GM19467 (cell line): ENCODE data around the gene BCL2L11.

Experiments used
- ATAC-seq: cut with Tn5 transposase; IDR thresholded peaks from one replicate; pipeline ENCODE4 v1.9.1; 2021; ENCODE audit warnings: mild to moderate bottlenecking, moderate library complexity; ENCODE audit not compliant: unreplicated experiment

The BCL2L11 gene

DNA sequence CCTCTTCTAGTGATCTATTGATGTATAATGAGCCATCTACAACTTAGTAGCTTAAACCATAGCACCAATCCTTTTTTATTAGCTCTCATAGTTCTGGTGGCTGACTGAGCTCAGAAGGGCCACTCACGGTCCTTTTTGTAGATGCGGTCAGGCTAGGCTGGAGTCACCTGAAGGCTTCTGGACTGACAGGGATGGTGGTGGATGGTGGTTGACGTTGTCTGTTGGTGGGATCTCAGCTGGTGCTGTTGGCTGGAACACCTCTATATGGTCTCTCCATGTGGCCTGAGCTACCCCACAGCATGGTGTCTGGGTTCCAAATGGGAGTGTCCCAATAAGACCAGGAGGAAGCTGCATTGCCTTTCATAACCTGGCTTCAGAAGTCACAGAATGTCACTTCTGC is 68.0 kb downstream of the BCL2L11 start:
- no peak for ATAC-seq

- no peak for ATAC-seq
These were observed 68.4 kb downstream of the BCL2L11 start for GRCh38 chr2:111189106-111189505.

- ATAC-seq: no peak
These were observed 70.3 kb downstream of the BCL2L11 start for GRCh38 chr2:111190816-111191540.

DNA sequence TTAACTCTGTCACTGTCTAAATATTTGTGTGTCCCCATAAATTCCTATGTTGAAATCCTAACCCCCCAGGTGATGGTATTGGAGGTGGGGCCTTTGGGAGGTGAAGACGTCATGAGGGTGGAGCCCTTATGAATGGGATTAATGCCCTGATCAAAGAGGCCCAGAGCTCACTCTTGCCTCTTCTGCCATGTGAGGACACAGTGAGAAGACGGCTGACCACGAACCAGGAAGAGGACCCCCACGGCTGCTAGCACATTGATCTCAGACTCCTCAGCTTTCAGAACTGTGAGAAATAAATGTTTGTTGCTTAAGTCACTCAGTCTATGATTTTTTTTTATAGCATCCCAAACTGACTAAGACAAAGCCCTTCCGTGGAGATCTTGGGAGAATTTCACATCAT is 71.2 kb downstream of the BCL2L11 start:
- ATAC-seq: no peak

GRCh38 chr2:111192776-111193368 is 72.2 kb downstream of the BCL2L11 start:
- ATAC-seq: no peak

DNA sequence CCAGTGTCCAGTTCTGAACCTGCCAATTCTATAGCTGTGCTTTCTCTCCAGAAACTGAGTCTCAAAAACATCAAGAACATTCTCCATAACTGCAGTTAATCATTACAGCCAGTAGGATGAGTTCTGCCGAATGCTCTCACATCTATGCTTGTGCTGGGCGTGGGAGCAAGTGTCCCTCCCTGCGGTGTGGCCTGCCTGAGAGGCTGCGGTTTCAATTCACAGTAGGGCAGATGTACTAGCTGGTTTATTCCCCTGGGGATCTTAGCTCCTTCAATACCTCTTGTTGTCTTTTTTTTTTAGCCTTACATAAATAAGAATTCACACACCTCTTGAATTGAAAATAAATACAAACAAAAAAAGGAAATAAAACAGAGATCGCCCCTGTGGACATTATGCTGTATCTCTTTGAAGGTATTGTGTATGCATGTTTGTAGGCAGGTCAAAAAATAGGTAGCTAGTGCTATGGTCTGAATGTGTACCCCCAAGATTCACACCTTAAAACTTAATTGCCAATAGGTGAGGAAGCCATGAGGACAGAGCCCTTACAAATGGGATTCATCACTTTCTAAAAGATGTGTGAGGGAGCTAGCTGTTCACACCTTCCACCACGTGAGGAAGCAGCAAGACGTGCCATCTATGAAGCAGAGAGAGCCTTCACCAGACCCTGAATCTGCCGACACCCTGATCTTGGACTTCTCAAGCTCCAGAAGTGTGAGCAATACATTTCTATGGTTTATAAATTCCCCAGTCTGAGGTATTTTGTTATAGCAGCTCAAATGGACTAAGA is 74.3 kb downstream of the BCL2L11 start:
- peak; percentile 83 for ATAC-seq

GRCh38 chr2:111196435-111196834 is 75.7 kb downstream of the BCL2L11 start:
- no peak for ATAC-seq

DNA sequence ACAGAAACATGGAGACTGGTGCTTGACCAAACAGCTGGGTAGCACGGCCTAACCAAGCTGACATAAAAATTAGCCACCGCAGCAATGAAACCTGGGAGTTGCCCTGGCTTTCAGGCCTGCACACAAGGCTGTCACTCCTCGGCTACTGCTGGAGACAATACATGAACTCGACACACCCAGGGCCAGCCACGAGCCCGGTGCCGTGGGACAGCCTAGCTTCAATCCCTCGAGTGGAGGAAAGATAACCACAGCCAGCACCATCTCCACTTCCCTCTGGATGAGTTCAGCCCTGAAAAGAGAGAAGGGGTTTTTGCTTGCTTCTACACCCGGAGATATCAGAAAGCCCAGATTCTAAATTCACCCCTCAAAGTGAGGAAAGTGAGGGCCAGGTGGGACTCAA is 78.0 kb downstream of the BCL2L11 start:
- no peak for ATAC-seq

GRCh38 chr2:111199840-111200239 is 79.1 kb downstream of the BCL2L11 start:
- ATAC-seq: no peak

GRCh38 chr2:111200333-111200881 is 79.7 kb downstream of the BCL2L11 start:
- no peak for ATAC-seq

DNA sequence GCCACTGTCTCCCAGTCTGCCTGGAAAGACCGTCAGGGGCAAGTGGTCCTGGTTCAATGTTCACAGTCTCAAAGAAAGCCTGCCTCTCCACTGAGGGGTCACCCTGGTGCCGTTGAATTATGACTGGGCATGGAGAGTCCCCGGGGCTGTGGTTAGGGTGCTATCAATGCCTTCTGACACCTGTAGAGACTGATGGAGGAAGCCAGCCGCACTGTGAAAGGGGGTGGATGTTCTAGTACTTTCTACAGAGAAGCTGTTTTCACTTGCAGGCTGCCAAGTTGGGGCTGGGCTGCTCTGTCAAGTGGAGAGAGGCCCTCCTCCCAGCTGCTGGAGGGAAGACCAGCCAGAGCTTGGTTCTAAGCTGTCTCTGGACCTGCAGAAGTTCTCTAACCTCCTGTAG is 80.5 kb downstream of the BCL2L11 start:
- ATAC-seq: peak; percentile 69

- ATAC-seq: no peak
These were observed 81.7 kb downstream of the BCL2L11 start for GRCh38 chr2:111202266-111203040.

- ATAC-seq: no peak
These were observed 84.0 kb downstream of the BCL2L11 start for GRCh38 chr2:111204706-111205105.

DNA sequence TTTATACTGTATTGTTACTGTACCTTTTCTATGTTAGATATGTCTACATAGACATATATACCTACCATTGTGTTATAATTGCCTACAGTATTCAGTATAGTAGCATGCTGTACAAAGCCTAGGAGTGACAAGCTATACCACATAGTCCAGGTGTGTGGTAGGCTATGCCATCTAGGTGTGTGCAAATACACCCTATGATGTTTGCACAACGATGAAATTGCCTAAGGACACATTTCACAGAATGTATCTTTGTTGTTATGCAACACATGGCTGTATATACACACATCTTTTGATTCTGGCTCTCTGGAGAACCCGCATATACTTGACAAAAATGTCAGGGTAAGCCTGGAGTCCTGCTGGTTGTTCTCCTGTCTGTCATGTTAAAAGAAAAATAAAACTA is 85.1 kb downstream of the BCL2L11 start:
- ATAC-seq: no peak

GRCh38 chr2:111207851-111208250 is 87.1 kb downstream of the BCL2L11 start:
- no peak for ATAC-seq

GRCh38 chr2:111208639-111209038 is 87.9 kb downstream of the BCL2L11 start:
- ATAC-seq: no peak

DNA sequence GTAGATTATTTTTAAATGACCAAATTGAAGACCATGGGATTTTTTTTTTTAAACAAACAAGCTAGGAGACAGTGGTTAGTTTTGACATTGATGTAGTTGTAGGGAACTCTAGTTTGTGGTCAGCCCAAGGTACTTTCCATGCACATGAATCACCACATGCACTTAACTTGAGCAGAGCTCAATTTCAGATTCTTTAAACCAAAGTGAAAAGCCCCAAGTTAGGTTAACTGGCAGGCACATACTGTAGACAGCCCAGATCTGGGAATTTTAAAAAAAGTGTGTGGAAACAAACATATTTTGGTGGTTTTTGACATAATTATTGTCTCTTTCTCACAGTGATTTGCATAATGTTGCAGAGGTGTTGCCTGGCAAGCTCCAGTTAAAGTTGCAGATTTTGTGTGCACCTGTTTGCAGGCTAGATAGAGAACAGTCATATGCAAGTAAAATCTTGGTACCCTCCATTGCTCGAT is 88.4 kb downstream of the BCL2L11 start:
- peak; percentile 90 for ATAC-seq

GRCh38 chr2:111210036-111210435 is 89.3 kb downstream of the BCL2L11 start:
- ATAC-seq: no peak

DNA sequence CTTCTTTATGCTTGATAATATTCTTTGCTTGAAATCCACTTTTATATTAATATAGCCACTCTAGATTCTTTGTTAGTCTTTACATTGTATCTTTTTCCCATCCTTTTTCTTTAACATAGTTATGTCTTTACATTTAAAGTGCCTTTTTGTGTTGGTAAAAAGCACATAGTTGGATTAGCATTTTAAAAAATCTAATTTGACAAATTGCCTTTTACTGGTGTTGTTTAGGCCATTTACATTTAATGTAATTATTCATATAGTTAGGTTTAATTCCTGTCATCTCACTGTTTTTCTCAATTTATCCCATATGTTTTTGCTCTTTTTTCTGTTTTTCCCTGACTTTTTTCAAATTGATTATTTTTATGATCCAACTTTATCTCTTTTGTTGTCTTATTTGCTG is 93.2 kb downstream of the BCL2L11 start:
- ATAC-seq: no peak

DNA sequence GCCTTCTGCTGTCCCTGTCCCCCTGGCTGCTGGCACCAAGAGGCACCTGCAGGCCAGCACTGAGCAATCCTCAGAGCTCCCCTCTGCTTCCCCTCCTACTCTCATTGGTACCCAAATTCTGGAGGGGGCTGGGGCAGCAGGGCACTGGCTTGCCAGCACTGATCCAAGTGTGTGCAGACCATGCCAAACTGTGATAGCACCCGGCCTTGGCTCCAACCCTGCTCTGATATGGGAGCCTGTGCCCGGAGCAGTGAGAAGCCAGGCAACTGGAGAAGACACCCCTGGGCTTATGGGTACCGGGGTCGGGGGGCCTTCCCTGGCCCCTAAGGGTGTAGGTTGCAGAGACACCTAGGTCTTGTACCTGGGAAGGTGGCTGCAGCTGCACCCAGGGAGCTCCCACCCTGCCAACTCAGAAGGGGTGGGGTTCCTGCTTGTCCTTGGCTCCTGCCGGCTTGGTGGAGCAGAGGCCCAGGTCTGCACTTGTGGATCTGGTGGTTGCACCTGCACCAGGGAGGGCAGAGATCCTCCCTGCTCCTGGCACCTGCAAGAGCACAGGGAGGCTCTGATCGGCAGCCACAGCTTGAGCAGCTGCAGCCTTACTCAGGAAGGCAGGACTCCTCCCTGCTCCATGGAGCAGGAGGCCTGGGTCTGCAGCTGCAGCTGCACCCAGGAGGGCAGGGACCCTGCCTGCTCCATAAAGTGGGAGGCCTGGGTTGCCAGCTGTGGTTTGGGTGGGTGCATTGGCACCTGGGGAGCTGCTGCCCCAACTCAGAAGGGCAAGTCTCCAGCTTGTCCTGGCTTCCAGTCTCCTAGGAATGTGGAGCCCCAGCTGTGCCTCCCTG is 96.3 kb downstream of the BCL2L11 start:
- no peak for ATAC-seq
